GM21526 (cell line): ENCODE measurements around the gene PGGHG.
"Not testable (repeated sequence)": the region's sequence is repeated elsewhere in the genome, so short reads cannot be mapped to it uniquely, and the experiment has no call there.

ENCODE experiments used
- ATAC-seq: cut with Tn5 transposase; IDR thresholded peaks from one replicate; pipeline ENCODE4 v1.9.1; 2021; ENCODE audit warnings: moderate library complexity; ENCODE audit not compliant: unreplicated experiment, low FRiP score

The PGGHG gene

DNA sequence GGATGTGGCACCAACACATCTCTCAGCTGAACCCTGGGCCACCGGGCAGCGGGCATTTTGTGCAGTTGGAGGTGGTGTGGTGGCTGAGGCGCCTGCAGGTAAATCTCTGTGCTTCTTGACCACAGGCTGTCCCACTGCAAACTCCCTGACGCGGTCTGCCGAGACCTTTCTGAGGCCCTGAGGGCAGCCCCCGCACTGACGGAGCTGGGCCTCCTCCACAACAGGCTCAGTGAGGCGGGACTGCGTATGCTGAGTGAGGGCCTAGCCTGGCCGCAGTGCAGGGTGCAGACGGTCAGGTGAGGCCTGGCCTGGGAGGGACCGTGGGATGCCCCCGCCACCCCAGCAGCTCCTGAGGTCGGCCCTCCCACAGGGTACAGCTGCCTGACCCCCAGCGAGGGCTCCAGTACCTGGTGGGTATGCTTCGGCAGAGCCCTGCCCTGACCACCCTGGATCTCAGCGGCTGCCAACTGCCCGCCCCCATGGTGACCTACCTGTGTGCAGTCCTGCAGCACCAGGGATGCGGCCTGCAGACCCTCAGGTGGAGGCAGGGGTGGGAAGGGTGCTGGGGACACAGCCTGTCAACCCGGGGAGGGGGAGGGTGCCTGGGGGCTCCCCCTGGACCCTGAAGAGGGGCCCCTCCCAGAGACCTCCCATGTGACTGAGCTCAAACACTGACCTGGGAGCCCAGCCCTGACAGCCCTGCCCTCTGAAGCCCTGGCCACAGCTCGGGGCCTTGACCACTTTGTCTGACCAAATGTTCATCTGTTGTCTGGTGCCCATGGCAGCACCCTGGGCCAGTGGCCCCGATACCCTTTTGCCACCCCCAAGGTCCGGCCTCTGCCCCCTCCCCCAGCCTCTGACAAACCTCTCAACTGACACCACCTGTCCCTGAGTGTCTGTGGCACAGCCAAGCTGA is 4.6 kb upstream of the PGGHG start:
- ATAC-seq: no peak

DNA sequence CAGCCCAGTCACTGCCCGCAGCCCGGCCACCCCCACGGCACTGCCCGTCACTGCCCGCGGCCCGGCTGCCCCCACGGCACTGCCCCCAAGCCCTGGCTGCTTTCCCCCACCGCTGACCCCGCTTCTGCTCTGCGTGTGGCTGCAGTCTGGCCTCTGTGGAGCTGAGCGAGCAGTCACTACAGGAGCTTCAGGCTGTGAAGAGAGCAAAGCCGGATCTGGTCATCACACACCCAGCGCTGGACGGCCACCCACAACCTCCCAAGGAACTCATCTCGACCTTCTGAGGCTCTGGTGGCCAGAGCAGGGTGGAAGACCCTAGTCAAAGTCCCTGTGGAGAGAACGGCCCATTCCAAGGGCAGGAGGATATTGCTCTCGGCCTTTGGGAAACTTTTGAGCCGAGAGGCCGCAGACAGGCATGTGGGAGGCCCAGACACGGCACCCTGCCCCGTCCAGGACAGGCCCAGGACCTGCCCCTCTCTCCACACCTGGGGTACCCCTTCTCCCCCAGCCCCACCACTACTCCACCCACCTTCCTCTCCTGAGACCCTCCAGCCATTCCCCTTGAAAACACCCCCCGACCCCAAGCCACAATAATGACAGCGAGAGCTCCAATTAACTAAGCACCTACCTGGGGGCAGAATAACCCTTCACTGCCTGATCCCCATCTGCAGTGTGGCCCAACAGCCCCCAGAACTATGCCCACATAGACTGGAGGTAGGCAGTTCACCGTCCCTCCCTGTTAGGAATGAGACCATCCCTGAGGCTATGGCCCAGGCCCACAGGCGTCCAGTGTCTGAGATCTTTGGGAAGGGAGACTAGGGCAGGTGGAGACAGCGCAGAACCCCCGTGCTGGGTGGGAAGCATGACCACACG is 3.7 kb upstream of the PGGHG start:
- no peak for ATAC-seq

DNA sequence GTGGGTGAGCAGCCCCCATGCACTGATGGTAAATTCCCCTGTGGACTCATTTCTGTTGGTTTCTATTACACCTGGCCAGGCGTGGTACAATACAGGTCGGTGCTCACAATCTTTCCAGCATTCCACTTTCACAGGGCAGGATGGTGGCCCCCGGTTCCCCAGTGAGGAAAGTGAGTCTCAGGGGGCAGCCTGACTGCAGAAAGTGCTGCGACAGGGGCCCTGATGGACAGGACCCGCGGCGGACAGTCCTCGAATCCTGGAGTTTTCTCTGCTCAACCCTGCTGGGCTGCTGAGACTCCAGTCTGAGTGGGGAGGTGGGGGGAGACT is 3.1 kb upstream of the PGGHG start:
- no peak for ATAC-seq

DNA sequence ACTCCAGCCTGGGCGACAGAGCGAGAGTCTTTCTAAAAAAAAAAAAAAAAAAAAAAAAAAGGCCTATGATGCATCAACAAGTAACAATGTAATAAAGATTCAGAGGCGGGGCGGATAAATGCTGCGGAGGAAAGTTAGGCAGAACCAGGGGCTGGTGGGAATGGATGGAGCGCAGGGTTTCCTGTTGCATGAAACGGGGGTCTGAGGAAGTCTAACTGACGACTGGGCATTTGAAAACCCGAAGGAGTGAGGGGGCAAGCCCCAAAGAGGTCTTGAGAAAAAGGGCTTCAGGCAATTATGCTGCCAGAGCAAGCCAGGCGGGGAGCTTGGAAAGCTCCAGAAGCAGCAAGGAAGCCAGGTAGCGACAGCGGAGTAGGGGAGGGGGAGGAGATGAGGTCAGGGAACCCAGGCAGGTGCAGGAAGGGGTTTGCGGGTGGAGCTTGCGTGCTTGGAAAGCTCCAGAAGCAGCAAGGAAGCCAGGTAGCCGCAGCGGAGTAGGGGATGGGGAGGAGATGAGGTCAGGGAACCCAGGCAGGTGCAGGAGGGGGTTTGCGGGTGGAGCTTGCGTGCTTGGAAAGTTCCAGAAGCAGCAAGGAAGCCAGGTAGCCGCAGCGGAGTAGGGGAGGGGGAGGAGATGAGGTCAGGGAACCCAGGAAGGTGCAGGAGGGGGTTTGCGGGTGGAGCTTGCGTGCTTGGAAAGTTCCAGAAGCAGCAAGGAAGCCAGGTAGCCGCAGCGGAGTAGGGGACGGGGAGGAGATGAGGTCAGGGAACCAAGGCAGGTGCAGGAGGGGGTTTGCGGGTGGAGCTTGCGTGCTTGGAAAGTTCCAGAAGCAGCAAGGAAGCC is 1.7 kb upstream of the PGGHG start:
- ATAC-seq: not testable (repeated sequence)

DNA sequence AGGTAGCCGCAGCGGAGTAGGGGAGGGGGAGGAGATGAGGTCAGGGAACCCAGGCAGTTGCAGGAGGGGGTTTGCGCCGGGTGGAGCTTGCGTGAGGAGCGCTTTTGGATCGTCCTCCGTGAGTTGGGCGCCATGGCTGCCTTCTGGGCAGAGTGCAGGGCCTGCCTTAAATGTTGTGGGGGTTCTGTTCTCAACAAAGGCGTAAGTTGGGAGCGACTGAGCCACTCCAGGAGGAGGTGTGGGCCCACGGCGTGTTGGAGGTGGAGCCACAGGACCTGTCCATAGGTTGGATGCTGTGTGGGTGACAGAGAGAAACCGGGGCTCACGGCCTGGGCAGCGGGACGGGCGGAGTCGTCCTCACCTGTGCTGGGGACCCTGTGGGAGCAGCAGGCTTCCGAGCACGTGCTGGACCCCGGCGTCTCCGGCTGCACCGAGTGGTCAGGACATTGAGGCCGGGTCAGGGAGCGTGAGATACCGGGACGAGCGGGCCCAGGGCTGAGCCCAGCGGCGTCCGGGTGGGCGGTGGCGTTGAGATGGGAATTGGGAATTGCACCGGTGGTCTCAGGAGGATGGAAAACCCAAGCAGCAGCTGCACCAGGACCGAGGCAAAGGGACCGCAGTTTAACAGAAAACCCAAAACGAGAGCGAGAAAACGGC is 977 bp upstream of the PGGHG start:
- no peak for ATAC-seq

DNA sequence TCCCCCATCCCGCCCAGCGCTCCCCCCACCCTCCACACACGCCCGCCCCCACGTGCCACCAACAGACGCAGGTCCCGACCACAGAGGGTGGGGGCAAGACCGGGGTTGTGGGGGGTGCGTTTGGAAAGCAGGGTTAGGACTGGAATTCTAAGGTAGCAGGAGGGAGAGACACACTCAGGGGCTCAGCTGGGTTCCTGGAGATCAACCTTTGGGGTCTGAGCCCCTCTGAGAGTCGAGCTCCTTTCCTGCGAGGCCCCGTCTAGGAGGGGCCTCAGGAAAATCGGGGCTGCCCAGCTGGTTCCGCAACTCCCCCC is 429 bp downstream of the PGGHG start:
- no peak for ATAC-seq

DNA sequence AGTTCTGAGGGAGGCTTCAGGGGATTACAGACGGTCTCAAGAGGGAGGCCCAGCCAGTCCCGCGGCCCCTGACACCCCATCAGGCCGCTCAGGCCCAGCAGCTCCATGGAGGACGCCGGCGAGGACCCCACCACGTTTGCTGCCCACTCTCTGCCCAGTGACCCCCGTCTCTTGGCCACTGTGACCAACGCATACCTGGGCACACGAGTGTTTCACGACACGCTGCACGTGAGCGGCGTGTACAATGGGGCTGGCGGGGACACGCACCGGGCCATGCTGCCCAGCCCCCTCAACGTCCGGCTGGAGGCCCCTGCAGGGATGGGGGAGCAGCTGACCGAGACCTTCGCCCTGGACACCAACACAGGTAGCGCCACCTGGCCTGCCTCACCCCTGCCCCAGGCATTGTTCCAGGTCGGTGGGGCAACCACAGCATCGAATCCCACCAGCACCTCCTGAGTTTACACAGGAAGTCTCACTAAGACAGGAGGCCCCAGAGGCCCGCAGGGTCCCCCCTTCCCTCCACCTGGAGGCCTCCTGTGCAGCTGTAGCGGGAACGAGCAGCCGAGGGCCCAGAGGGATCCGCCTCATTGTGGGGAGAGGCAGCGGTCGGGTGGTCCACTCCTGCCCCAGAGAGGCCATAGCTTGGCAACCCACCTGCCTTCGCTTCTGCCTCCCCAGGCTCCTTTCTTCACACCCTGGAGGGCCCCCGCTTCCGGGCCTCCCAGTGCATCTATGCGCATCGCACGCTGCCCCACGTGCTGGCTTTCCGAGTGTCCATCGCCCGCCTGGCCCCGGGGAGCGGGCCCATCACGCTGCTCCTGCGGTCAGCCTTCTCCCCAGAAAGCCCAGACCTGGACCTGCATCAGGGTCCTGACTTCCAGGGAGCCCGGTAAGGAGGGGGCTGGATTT is 1.0 kb downstream of the PGGHG start:
- ATAC-seq: no peak

DNA sequence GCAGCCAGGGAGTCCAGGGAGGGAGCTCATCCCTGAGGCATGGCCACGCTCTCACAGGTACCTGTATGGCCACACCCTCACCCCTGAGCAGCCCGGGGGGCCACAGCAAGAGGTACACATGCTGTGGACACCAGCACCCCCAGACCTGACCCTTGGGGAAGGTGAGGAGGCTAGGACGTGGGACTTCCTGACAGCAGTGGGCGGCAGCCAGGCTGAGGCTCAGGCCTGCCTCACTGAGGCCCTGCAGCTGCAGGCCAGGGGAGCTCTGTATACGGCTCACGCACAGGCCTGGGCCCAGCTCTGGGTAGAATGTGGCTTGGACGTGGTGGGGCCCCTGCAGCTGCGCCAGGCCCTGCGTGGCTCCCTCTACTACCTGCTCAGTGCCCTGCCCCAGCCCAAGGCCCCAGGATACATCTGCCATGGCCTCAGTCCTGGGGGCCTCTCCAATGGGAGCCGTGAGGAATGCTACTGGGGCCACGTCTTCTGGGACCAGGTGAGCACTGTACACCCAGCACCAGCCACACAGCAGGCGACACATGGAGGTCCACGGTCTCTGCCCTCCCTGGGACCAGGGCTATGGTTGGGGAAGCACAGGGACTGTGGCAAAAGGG is 1.8 kb downstream of the PGGHG start:
- ATAC-seq: no peak

DNA sequence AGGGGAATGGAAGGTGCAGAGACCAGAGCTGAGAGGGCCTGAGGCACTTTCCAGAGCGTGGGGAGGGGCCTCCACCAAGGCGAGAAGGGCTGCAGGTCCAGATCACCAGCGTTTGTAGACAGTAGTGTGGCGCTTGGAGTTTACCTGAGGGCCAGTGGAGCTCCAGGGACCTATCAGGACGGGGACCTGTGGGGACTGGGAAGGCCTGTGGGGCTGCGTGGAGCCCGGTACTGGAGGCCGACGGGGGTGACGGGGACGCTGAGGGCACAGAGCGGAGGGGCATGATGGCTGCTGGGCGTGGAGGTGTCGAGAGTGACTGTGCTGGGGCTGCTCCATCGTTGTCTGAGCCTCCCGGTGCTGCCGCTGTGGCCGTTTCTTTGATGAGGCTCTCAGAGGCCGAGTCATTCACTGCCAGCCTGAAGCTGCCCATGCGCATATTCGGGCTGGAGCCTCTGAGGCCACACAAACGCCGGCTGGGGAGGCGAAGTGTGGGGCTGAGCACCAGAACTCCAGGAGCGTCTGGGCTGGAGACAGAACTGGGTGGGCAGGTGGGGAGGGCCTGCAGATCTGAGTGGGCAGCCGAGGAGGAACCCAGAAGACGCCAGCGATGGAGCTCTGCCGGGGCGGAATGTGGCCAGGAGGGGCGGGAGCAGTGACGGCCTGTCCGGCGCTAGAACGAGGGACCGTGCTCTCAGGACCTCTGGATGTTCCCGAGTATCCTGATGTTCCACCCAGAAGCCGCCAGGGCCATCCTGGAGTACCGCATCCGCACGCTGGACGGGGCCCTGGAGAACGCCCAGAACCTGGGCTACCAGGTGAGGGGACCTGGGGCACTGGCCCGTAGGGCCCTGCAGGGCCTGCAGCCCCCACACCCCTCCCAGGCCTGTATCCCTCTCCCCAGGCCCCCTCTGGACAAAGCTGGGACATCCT is 2.6 kb downstream of the PGGHG start:
- ATAC-seq: no peak

DNA sequence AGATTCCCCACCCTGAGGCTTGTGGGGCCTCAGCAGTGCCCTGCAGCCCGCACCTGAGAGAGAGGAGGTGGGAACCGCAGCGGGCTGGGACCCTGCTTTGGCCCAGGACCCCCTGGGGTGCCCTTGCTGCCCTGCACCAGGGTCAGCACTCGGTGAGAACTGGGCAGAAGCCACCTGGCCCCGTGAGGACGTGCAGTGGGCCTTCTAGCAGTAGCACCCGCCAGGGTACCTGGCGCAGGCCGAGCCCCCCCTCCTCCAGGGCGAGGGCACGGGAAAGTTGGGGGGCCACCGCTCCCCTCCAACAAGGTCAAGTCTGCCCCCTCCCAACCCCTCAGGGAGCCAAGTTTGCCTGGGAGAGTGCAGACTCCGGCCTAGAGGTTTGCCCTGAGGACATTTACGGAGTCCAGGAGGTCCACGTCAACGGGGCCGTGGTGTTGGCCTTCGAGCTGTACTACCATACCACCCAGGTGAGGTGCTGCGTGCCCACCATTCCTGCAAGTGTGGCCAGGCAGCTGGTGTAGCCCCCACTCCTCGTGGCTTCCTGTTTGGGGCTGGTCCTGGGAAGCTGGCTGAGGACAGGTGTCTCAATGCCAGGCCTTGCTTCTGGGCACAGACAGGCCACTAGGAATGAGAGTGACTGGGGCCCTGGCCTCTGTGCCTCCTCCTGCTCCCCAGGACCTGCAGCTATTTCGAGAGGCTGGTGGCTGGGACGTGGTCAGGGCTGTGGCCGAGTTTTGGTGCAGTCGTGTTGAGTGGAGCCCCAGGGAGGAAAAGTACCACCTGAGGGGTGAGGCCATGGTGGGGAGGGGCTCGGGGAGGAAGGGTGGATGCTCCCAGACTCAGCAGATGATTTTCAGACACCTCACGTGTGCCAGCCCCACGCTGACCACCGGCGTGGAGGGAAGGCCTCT is 3.5 kb downstream of the PGGHG start:
- no peak for ATAC-seq

DNA sequence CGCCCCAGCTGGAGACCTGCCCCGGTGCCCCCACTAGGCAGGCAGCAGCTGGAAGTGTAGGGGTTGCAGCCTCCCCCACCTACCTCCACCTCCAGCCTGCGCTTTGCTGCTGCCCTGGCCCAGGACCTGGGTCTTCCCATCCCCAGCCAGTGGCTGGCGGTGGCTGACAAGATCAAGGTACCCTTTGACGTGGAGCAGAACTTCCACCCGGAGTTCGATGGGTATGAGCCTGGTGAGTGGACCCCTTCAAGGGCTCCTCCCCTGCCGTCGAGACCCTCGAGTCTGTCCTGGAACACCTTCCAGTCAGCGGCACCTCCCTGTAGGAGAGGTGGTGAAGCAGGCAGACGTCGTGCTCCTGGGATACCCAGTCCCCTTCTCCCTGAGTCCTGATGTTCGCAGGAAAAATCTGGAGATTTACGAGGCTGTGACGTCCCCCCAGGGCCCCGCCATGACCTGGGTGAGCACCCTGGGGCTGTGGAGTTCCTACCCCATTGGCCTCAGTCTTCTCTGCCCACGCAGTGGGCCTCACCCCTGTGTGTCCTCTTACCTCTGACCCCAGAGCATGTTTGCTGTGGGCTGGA is 4.4 kb downstream of the PGGHG start:
- no peak for ATAC-seq

DNA sequence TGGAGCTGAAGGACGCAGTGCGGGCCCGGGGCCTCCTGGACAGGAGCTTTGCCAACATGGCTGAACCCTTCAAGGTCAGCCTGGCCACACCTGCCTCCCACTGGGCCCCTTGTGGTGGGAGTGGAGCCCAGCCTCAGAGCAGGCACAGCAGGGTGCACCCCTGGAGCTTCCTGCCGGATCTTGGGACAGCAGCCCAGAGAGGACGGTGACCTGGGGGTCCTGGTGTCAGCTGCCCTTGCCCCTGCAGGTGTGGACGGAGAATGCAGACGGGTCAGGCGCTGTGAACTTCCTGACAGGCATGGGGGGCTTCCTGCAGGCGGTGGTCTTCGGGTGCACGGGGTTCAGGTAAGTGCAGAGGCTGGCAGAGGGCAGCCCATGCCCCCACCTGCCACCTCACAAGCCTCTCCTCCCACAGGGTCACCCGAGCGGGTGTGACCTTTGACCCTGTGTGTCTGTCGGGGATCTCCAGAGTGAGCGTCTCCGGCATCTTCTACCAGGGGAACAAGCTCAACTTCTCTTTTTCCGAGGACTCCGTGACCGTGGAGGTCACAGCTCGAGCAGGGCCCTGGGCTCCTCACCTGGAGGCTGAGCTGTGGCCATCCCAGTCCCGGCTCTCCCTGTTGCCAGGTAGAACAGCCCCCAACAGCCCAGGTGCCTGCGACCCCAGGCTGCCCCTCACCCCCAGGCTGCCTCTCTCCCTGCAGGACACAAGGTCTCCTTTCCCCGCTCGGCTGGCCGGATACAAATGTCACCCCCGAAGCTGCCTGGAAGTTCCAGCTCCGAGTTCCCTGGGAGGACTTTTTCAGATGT is 5.1 kb downstream of the PGGHG start:
- ATAC-seq: no peak

DNA sequence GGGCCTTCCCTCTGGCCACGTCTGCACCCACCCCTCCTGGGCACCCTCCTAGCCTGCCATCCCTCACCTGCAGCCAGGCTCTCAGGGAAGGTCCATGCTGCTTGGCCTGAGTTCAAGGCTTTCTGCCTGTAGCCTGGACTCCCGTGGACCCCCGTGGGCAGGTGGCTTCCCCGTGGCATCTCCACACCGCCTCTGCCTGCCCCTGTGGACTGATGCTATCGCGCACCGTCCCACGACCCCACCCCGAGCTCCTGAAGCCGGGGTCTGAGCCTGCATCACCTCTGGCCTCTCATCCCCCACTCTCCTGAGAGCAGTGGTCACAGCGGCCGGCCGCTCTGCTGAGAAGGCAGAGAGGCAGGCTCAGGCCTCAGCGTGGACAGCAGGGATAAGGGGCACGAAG is 5.9 kb downstream of the PGGHG start:
- ATAC-seq: no peak

DNA sequence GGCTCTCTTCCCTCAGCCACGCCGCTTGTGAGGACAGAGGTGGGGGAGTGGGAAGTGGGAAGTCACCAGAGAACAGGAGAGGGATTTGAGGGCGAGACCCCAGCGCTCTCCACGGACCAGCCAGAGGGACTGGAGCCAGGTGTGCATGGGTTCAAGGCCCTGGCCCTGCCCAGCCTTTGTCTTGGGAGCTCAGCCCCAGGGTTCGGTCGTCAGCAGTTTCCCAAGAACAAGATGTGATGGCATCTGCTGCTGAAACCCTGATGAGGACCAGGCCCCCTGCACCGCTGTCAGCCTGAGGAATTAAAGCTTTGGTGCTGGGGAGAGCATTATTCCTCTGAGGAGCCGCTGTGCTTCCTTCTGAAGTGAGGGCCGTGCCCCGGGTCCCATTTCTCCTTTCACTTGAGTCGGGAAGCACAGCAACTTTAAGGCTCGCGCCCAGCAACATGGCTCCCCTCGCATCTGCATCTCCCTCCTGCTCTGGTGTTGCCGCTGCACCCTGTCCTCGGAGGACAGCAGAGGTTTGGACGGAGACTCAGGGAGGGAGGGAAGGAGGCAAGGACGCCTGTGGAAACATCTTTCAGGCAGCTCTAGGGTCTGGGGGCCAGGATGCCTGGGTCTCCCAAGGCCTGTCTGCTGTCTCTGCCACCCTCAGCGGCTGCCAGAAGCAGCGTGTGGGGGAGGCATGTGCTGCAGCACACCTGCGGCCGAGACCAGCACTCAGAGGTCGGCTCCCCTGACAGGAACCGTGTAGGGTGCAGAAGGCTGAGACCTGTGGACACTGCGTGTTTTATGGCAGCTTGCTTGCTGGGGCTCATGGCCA is 6.6 kb downstream of the PGGHG start:
- no peak for ATAC-seq
